HepG2 (cell line): ENCODE data around the gene ZKSCAN3. TPM values are rescaled to one million over a fixed set of nuclear protein-coding genes. Genes with fewer than 3 reads are reported as not detected.
A peak's percentile ranks its signal among the peaks of the same experiment; 100 is the strongest.

Experiments
- ATAC-seq: fragments of 200-7000 bp; cut with Tn5 transposase; 3 replicates; pipeline ENCODE4 v1.9.1; 2020; ENCODE audit warnings: mild to moderate bottlenecking, moderate library complexity
- BruUV-seq: library from RNA; stranded (reverse); fragments of 400-500 nt; replicated peaks from 2 replicates; lab custom pipeline; 2021; lab: Mats Ljungman, UMichigan
- CTCF ChIA-PET: fragments of 300-600 bp; formaldehyde crosslinking; extraction: SDS; loops from one replicate; lab custom pipeline; 2021; ENCODE audit warnings: low total read pairs, inconsistent platforms, low intra/inter-chr PET ratio; lab: Yijun Ruan, JAX
- POLR2A ChIA-PET: fragments of 350-600 bp; sonication (Branson Sonifier 250); formaldehyde crosslinking; loops from one replicate; lab custom pipeline; 2020; ENCODE audit warnings: antibody characterized with exemption, inconsistent platforms; lab: Yijun Ruan, JAX
- DNase-seq: peaks from one replicate; pipeline ENCODE4 v3.0.0-alpha.2; 2015; ENCODE audit warnings: low spot score
- FAIRE-seq: peaks from 3 replicates; lab custom pipeline; 2011; peaks lifted over from hg19 to GRCh38; lab: Jason Lieb, UNC
- H2AFZ ChIP-seq: one replicate; pipeline ENCODE4 v1.6.1; 2011; ENCODE audit warnings: low read length, inconsistent platforms
- H3K27ac ChIP-seq: fragments of 300-600 bp; 3 replicates; pipeline ENCODE4 v1.8.0; 2011; ENCODE audit warnings: mixed run types, mild to moderate bottlenecking, mixed read lengths, low read length, inconsistent platforms; ENCODE audit not compliant: insufficient read depth; ENCODE audit errors: extremely low read length
- H3K27me3 ChIP-seq, 2 experiments: fragments of 200-600 bp in 1 of 2; 2 replicates in 1 of 2; 3 replicates in 1 of 2; pipeline versions ENCODE4 v1.6.0 to v1.8.0; 2011; ENCODE audit warnings: low read length in 2 of 2, mild to moderate bottlenecking in 2 of 2, moderate library complexity in 2 of 2, inconsistent platforms in 1 of 2; ENCODE audit not compliant: insufficient read depth in 2 of 2, control insufficient read depth in 1 of 2
- H3K36me3 ChIP-seq, 2 experiments: fragments of 200-600 bp in 1 of 2; replicated peaks in 1 of 2; 2 replicates in 1 of 2; 3 replicates in 1 of 2; pipeline versions ENCODE4 v1.5.1 to v1.8.0; 2011; ENCODE audit warnings: low read length in 2 of 2, inconsistent platforms in 1 of 2; ENCODE audit not compliant: insufficient read depth in 2 of 2, control insufficient read depth in 1 of 2
- H3K4me1 ChIP-seq: 2 replicates; pipeline ENCODE4 v1.5.1; 2012; ENCODE audit warnings: low read length, inconsistent platforms; ENCODE audit not compliant: insufficient read depth
- H3K4me2 ChIP-seq: 2 replicates; pipeline ENCODE4 v1.6.0; 2011; ENCODE audit warnings: low read depth, low read length, inconsistent platforms
- H3K4me3 ChIP-seq, 3 experiments: fragments of 200-600 bp in 1 of 3; sonication (generic), shearing (Covaris generic) in 1 of 3; replicated peaks in 1 of 3; 2 replicates each; pipeline ENCODE4 v1.5.1; 2011 to 2016; ENCODE audit warnings: low read length in 3 of 3, inconsistent platforms in 2 of 3, low read depth in 2 of 3, mild to moderate bottlenecking in 2 of 3, control low read depth in 1 of 3, mixed read lengths in 1 of 3; ENCODE audit not compliant: insufficient read depth in 1 of 3
- H3K79me2 ChIP-seq: one replicate; pipeline ENCODE4 v1.6.1; 2011; ENCODE audit warnings: low read length, inconsistent platforms; ENCODE audit not compliant: insufficient read depth
- H3K9ac ChIP-seq: 2 replicates; pipeline ENCODE4 v1.6.0; 2011; ENCODE audit warnings: mild to moderate bottlenecking, low read depth, low read length, inconsistent platforms; ENCODE audit not compliant: insufficient read depth
- H3K9me3 ChIP-seq: 2 replicates; pipeline ENCODE4 v1.5.1; 2012; ENCODE audit warnings: mild to moderate bottlenecking, low read length
- H4K20me1 ChIP-seq: 2 replicates; pipeline ENCODE4 v1.6.0; 2011; ENCODE audit warnings: inconsistent platforms, mild to moderate bottlenecking, low read length, moderate library complexity; ENCODE audit not compliant: insufficient read depth
- GLMP ChIP-seq: sonication (generic); formaldehyde crosslinking; IDR thresholded peaks from 2 replicates; pipeline ENCODE4 v1.9.0; 2021; ENCODE audit warnings: missing genetic modification reagents, mild to moderate bottlenecking, borderline replicate concordance
- NR3C1 ChIP-seq: sonication (generic); formaldehyde crosslinking; IDR thresholded peaks from 2 replicates; pipeline ENCODE4 v1.4.0; 2020; ENCODE audit warnings: missing genetic modification reagents
- ZBTB37 ChIP-seq: sonication (generic); formaldehyde crosslinking; IDR thresholded peaks from 2 replicates; pipeline ENCODE4 v1.4.0; 2020; ENCODE audit warnings: mild to moderate bottlenecking, missing genetic modification reagents
- ZNF121 ChIP-seq: sonication (generic); formaldehyde crosslinking; IDR thresholded peaks from 2 replicates; pipeline ENCODE4 v1.5.0; 2020; ENCODE audit warnings: mild to moderate bottlenecking, missing genetic modification reagents
- WGBS: methylation state at CpG from one replicate; pipeline ENCODE4 v1.1.6; 2017; ENCODE audit warnings: low lambda C conversion rate; 5-methylcytosine and 5-hydroxymethylcytosine counted together
- in situ Hi-C: cut with HindIII; loops from 2 replicates; pipeline ENCODE4 v1.10.0; 2017; ENCODE audit warnings: low pct_unique_long_range_greater_than_20kb; ENCODE audit not compliant: extremely low pct_ligation_motif_present
- intact Hi-C: fragments of 100-400 bp; cut with micrococcal nuclease; formaldehyde crosslinking; loops from one replicate; pipeline ENCODE4 v1.10.0; 2022; ENCODE audit not compliant: unreplicated experiment
- polyA plus RNA-seq, 8 experiments: library from polyadenylated mRNA; depleted of rRNA in 3 of 8; stranded (reverse) in 7 of 8; unstranded in 1 of 8; fragments of >200 nt; fragmentation: Illumina TruSeq in 4 of 8; extraction: Trizol in 4 of 8; gene quantifications; 2 replicates each; pipeline versions ENCODE4 v1.2.1 to v1.2.3, GENCODE V29; 2011 to 2016; ENCODE audit warnings: low read depth in 4 of 8, missing spikeins in 1 of 8, mixed read lengths in 1 of 8; ENCODE audit not compliant: insufficient read depth in 1 of 8
- total RNA-seq, 5 experiments: library from RNA; depleted of rRNA; stranded (reverse); fragments of >200 nt; fragmentation: Illumina TruSeq; extraction: Trizol; gene quantifications; 2 replicates each; pipeline ENCODE4 v1.2.3, GENCODE V29; 2016; ENCODE audit warnings: low read depth in 1 of 5
- TF ChIP-seq, protein P1 (sequence below): fragments of 450-650 bp; IDR thresholded peaks from 2 replicates; pipeline ENCODE4 v1.6.1; 2016

ZKSCAN3 gene
- total and polyA plus RNA-seq, 2 of the 13 experiments (the other 11 are each of a cell fraction or from before 2014, with no cell fraction given): 3.3 to 7.4 TPM

DNA sequence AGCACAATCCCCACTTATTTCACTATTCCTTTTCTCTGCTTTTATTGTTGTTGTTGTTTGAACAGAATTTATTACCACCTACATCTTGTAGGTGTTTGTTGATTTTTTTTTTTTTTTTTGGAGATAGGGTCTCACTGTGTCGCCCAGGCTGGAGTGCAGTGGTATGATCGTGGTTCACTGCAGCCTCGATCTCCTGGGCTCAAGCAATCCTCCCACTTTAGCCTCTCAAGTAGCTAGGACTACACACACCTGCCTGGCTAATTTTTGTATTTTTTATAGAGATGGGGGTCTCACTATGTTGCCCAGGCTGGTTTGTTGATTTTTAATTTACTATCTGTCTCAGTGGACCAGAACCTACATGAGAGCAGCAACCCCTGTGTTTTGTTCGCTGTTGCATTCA lies 46.2 kb downstream of the ZKSCAN3 start:
- CTCF ChIA-PET: no interaction called here
- H3K36me3 ChIP-seq: peaks cover 13 to 36% of the 10 kb centered on the region in 2 experiments
- in situ Hi-C loops: loop anchor here (10.0 kb wide), 1 partner anchor 289 kb away; no protein-coding TSS in a partner anchor
- 95% methylated on average over 4 of the region's 4 CpGs for WGBS
- H2AFZ ChIP-seq: no peak overlapping the region
- no peak overlapping the region for H3K27ac ChIP-seq
- no peak overlapping the region for H3K4me3 ChIP-seq
- intact Hi-C loops: loop anchor here (5.0 kb wide), 1 partner anchor 146 kb away; no protein-coding TSS in a partner anchor
- no peak for FAIRE-seq
- H3K9ac ChIP-seq: no peak overlapping the region
- TF ChIP-seq NR3C1 (CRISPR knock-in tag) (no peak), ZBTB37 (CRISPR knock-in tag) (no peak), GLMP (CRISPR knock-in tag) (no peak), ZNF121 (0 out of 2 replicates have a peak, but pooled peaks have one; percentile 47)
- TF ChIP-seq, protein P1, sequence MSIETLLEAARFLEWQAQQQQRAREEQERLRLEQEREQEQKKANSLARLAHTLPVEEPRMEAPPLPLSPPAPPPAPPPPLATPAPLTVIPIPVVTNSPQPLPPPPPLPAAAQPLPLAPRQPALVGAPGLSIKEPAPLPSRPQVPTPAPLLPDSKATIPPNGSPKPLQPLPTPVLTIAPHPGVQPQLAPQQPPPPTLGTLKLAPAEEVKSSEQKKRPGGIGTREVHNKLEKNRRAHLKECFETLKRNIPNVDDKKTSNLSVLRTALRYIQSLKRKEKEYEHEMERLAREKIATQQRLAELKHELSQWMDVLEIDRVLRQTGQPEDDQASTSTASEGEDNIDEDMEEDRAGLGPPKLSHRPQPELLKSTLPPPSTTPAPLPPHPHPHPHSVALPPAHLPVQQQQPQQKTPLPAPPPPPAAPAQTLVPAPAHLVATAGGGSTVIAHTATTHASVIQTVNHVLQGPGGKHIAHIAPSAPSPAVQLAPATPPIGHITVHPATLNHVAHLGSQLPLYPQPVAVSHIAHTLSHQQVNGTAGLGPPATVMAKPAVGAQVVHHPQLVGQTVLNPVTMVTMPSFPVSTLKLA: no peak
- no TSS peak for BruUV-seq
- no peaks in the 10 kb centered on the region for H4K20me1 ChIP-seq
- POLR2A ChIA-PET: interaction anchor here (0.7 to 2.2 kb wide), 2 partner anchors 12 to 258 kb away, joined by 3 to 8 read pairs; no protein-coding TSS in a partner anchor
- peaks cover 36% of the 10 kb centered on the region for H3K79me2 ChIP-seq
- no peak for DNase-seq
- ATAC-seq: no peak
- H3K4me2 ChIP-seq: no peak overlapping the region
- no peaks in the 10 kb centered on the region for H3K9me3 ChIP-seq
- peaks cover 61% of the 10 kb centered on the region for H3K4me1 ChIP-seq
- no peaks in the 10 kb centered on the region; a peak in 1 of 5 replicates for H3K27me3 ChIP-seq
